Activated effector memory CD4-positive, alpha-beta T cell treated with Interleukin-2 at 50 U/mL for 16 hours (primary cell): ENCODE results near the gene ERN1.

Experiments
- DNase-seq: peaks from one replicate; pipeline ENCODE4 v3.0.0-alpha.2; 2020

ERN1 gene

DNA sequence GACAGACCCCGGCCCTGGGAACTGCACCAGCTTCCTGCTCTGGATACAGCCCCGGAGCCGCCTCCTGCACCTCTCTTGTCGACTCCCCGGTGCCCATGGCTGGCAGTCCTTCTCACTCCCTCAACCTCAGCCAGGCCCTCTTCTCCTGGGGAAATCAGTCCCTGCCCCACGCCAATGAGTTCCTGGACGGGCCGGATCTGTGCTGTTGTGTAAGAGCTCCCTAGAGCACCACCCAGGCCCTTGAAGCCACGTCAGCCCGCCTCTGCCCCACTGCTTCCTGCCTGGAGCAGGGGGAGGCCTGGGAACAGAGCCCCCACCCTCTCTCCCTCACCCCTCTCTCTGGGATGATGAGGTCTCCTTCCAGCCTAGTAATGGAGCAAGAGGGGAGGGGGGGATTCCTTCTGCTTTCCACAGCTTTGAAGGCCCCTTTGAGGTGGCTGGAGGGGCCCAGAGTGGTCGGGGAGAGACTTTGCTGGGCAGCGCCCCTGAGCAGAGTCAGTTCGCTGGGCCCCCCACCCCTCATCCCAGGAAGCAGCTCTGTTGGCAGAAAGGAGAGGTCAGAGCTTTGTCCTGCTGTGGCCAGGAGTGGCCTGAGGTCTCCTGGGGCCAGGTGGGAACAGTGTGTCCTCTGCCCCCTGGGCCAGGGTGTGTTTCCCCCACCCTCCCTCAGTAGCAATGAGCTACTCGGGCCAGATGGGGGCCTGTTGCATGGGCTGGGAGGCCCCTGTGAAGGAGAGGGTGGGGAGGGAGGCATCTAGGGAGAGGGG lies 128.0 kb downstream of the ERN1 start:
- no peak for DNase-seq

DNA sequence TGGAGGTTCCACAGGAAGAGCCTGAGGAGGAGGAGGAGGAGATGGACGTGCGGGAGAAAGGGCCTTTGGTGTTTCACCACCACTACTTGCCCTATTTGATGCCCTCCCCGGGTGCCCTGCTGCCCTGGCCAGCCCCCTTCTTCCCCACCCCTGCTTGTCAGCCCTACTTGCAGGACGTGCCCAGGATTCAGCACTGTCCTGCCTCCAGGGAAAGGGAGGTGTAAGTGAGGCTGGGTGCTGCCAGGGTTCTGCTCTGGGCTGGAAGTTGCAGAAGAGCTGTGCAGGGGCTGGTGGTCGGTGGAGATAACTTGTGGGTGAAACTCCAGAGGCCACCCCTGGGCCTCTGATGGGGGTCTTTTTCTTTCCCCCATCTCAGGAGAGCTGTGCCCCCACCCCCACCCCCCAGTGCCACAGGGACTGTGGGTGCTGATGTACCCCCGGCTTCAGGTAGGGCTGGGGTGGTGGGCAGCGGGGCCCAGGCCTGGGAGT lies 128.8 kb downstream of the ERN1 start:
- DNase-seq = no peak

DNA sequence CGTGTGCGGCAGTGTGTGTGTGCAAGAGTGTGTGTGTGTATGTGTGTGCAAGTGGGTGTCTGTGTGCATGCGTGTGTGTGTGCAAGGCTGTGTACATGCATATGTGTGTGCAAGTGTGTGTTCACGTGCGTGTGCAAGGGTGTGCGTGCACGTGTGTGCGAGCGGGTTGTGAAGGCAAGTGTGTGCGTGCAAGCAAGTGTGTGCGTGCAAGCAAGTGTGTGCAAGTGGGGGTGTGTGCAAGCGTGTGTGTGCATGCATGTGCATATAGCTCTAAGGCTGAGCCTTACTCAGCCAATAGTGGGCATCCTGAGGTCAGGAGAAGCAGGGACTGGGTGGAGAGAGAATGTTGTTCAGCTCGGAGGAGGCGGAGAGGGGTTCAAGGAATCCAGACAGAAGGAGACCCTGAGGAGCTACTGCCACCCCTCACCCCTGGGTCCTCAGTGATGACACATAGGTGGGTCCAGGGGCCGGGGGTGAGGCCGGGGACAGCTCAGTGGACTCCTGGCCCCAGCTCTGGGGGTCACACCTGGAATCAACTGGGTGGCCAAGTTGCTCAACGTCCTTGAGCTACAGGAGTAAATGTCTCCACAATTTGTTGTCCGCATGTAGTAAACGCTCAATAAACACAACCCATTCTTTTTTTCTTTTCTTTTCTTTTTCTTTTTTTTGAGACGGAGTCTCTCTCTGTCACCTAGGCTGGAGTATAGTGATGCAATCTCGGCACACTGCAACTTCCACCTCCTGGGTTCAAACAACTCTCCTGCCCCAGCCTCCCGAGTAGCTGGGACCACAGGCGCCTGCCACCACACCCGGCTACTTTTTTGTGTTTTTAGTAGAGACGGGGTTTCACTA lies 130.0 kb downstream of the ERN1 start:
- no peak for DNase-seq

DNA sequence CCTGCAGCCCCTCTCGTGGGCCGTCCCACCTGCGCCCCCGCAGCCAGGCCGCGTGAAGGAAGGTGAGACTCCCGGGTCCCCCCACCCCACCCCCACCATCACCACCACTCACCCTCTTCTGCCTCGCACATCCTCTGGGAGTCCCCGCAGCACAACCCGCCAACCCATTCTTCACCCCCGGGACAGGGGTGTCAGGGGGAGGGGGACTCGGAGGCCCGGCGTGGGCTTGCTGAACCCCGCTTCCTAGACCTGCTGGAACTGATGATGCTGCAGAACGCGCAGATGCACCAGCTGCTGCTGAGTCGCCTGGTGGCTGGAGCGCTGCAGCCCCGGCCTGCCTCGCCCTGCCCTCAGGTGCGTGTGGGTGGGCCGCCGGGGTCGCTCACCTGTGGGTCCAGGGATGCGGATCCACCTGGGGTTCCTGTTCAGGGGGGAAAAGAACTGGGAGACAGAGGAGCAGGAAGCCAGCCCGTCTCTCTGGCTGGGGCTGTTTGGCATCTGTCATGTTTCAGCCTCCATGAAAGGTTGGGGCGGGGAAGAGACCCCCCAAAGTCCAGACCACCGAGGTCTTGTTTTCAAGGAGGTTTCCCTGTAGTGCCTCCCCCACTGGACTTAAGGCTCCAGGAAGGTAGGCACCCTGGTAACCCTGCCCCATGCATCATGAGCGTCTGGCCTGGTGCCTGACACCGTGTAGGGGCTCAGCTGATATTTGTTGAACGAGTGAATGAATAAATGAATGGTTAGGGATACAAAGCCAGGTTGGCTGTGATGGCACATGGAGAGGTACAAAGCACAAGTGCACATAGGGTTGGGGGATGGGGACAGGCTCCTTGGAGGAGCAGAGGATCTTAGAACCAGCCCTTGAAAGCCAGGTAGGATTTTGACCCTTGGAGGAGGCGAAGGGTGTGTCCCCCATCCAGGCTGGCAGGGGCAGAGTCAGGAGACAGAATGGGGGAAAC lies 130.9 kb downstream of the ERN1 start:
- DNase-seq = no peak

DNA sequence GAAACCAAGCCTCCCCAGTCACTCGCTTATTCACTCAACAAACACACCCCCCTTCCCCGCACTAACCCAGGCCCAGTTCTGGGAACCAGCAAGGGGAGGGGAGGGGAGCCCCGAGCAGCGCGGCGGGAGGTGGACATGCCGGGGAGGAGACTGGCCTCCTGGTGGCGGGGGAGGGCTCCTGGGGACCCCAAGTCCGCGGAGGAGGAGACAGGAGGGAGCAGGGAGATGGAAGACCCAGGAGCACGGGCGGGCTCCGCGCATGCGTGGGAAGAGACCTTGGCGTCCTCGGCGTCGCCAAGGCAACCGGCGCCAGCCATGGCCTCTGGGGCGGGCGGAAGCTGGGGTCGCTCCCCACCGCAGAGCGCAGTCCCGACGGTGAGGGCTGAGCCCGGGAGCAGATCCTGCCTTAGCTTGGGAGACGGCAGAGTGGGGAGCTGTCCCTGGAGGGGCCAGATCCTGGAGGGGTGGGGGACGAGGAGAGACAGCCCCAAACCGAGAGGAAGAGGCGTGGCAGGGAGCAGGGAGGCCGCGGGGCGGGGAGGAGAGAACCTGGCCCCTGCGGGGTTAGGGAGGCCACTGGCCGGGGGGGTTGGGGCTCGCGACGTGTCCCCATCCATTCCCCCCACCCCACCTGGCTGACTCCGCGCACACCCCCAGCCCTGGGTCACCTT lies 131.8 kb downstream of the ERN1 start, which contains the start of gene PRR29:
TSS of gene PRR29 (plus strand) at position 302 of the 671 bp plus-strand sequence. CDS start at position 316, 14 bp downstream.
- peak; percentile 68 for DNase-seq

DNA sequence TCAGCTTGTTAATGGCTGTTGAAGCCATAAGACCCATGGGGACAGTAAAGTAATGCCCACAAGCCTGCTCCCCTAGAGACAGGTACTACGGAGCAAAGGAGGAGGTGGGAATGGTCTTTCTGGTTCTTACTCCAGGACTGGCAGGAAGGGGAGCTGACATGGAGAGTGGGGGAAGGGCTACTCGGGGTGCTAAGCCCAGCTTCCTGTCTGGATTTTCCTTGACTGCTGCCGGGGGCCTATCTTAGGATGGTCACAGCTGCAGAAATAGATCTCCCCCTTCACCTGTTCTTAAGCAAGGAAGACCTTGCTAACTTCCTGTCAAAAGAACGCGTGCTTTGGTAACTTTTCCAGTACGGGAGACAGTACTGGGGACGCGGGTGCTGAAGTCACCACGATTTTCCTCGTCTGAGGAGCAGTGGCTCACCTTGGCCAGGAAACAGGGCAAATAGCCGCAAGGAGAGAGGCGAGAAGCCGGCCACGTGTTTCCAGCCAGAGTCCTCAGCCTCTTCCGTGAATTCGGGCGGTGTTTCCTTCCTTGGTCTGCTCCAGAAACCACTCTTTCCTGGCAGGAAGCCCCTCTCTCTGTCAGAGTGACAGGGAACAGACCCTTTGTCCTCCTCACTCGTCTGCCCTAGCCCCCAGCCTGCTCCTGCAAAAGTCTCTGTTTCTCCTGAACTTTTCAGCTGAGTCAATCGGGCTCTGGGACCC lies 132.4 kb downstream of the ERN1 start:
- no peak for DNase-seq

DNA sequence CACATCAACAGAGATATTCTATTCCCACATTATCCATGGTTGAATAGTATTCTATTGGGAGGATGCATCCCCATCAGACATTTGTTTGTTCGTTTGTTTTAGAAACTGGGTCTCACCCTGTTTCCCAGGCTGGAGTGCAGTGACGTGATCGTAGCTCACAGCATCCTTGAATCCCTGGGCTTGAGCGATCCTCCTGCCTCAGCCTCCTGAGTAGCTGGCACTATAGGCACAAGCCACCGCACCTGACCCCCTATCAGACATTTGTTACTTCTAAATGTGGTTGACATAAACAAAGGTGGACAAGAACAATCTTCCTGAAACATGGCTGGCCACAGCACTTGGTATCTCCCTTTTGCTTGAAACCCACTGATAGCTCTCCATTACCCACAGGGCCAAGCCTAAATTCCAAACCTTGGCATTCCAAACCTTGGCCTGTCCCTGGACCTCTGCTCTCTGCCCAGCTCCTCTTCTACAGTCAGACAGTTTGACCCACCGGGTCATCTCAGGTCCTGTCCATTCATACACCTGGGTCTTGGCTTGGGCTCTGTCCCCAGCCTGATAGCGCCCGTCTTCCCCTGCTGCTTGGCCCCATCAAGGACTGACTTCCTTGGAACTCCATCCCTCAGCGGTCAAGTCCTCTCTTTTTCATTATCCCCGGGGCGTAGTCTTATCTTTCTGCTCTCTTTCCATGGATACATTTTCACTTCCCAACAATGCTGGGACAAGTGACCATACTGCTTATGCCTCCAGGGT lies 133.3 kb downstream of the ERN1 start:
- no peak for DNase-seq

DNA sequence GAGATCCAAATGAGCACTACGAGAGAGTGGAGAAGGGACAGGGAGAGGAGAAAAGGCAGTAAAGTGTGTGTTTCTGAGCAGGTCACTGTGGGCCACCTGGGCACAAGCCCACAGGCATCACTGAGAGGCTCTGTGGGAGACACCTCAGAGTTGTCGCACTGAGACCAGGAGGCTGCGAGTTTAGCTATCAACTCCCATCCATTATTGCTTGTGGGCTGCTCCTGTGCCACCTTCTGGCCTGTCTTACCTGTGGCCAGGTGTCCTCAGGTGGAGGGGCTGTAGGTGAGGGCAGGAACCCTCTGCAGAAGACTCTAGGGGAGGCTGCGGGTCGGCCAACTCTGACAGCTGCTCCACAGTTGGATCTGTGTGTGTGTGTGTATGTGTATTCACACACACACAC lies 134.3 kb downstream of the ERN1 start:
- DNase-seq = no peak

DNA sequence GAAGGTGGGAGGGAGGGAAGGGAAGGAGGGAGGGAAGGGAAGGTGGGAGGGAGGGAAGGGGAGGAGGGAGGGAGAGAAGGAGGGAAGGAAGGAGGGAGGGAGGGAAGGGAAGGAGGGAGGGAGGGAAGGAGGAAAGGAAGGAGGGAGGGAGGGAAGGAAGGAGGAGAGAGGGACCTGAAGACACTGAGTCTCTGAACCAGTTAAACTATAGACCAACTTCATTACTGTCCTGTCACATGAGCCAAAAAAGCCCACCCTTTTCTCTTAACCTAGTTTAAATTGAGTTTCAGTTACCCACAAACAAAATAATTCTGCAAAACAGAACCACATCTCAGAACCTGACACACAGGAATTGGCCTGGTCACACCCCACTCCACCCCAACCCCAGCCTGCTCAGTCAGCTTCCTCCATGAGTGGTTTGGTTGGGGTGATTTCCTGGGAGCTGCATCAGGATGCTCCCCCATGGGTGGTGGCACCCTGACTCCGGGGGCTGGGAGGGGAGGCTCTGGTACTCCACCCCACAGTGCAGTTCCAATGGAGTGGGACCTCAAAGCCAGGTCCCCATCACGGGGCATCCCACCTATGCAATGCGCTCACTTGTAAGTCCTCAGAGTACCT lies 136.5 kb downstream of the ERN1 start:
- peak; percentile 47 for DNase-seq

DNA sequence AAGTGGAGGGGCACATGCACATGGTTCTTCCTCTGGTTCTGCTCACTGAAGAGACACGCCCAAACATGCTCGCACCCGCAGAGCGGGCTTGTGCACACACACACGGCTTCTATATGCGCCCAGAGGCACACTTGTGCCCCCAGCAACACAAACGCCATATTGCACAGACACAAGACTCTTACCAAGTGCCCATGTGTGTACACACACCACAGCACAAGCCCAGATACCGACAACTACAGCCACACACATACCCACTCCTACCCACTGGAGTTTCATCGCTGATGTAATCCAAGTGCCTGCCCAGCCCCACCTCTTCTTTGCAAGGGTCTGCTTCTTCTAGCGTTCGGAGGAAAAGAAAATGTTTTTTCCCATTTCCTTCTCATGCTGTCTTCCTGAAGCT lies 138.3 kb downstream of the ERN1 start:
- no peak for DNase-seq

DNA sequence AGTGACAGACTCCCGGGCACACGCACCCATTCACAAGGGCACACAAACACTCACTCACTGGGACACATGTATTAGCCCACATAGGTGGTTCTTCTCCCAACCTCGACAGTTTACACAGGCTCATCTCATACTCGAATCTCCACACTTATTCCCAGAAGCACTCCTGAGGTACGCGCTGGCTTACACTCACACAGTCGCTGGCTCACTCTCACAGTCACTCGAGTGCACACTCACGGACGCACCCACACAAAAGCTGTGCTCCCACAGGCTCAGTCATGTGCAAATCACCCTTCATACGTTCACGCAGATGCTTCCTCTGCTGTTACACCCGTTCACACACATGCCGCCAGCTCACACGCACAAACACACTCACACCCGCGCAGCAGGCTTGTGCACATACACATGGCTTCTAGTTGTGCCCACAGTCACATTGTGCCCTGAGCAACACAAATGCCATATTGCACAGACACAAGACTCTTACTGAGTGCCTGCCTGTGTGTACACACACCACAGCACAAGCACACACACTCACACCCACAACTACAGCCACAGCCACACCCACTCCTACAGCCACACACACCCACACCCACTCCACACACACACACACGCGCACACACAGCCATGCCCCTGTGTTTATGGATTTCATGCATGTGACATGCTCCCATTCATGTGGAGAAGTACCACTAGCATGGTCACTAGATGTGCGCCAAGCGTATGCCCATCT lies 140.2 kb downstream of the ERN1 start:
- no peak for DNase-seq
